Stimulated activated CD8-positive, alpha-beta memory T cell treated with anti-CD3 and anti-CD28 coated beads, Interleukin-15, amount 100 ng/mL, for 48 hours (primary cell): Measurements from ENCODE around the gene TRAF7.

Source experiments
- DNase-seq, 2 donors: peaks; one replicate each; pipeline ENCODE4 v3.0.0-alpha.2; 2020; ENCODE audit warnings: low read depth in 2 of 2

TRAF7 gene

DNA sequence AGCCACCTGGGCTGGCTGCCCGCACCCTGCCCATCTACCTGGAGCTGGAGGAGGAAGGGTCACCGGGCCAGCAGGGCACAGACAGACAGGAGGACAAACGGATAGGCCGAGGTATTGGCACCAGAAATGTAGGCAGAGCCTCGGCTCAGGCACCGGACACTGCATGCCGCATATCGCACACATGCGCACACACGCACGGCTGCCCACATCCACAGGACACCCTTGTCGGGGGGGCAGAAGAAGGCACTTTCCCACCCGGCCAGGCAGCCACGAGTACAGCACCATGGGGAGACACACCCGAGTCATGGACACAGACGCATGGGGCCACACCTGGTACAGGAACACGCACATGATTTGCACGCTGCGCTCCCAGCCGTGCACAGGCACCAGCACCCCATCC is 26.4 kb downstream of the TRAF7 start:
- no peak for DNase-seq

DNA sequence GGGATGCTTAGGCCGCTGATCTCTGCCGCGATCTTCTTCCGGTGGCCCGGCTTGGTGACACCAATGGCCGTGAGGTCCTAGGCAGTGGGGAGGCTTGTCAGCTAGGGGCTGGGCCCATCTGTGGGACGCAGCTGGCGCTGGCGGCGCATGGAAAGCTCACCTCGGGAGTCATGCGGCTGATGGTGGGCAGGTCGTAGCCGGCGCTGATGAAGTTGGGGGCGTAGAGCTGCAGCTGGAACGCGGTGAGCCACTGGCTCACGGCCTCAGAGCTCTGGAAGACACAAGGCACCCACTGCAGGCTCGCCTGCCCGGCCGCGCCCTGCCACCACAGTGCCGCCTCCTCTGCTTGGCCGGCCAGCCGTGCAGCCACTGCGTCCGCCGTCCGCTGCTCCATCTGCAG is 28.1 kb downstream of the TRAF7 start:
- DNase-seq: no peak

DNA sequence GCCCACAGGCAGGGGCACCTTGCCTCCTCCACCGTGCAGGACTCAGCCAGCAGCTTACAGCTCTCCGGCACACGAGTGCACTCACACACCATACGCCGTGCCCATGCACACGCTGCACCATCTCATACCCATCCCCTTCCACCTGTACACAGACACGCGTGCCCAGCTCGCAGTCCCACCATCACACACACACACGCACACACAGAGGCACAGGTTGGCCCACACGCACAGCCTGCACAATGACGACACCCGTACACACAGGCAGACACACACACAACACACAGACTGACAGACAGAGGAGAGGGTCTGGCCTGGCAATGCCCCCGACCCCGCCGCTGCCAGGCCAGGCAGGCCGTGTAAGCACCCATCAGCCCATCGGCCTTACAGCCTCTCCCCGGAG is 28.8 kb downstream of the TRAF7 start:
- no peak for DNase-seq

DNA sequence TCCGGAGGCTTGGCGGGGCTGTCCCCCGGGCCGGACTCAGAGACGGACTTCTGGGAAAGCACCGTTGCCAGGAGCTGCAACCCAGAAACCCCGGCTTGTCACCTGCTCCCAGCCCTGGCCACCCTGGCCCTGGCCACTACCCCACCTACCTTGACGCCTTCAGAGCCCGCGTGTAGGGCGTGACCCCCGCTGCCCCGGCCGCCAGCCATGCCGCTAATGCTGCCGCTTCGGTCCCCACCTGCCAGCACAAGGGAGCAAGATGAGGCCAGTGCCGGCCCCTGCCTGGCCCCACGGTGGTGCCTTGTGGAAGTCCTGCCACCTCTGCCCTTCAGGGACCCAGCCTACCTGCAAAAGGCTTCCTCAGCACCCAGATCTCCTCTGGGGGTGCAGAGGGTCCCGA is 29.4 kb downstream of the TRAF7 start:
- DNase-seq: no peak

DNA sequence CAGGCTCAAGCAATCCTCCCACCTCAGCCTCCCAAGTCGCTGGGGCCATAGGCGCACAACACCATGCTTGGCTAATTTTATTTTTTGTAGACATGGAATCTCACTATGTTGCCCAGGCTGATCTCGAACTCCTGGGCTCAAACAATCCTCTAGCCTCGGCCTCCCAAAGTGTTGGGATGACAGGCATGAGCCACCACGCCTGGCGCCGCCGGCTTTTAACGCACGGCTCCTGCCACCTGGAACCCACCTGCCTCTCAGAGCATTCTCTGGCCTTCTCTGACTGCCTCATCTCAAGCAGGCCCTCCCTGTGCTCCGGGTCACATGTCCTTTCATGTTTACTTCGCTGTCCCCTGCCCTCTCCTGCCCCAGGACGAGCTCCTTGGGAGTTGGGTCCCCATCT is 30.5 kb downstream of the TRAF7 start:
- DNase-seq: no peak

DNA sequence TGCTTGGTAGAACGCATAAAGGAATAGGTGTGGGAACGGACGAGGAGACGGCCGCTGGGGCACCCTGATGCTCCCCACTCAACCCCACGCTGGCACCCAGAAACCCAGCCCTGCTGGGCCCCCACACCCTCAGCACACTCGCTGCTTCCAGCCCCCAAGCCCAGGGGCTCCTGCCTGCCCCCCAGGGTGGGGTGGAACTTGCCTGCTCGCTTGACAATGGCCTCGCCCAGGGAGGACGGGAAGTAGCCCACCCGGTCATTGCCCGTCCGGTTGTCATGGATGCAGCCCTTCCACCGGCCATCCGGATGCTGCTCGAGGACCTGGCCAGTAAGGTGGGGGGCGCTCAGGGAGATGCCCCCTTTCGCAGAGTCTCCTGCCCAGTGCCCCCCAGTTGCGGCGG is 30.9 kb downstream of the TRAF7 start:
- no peak for DNase-seq

DNA sequence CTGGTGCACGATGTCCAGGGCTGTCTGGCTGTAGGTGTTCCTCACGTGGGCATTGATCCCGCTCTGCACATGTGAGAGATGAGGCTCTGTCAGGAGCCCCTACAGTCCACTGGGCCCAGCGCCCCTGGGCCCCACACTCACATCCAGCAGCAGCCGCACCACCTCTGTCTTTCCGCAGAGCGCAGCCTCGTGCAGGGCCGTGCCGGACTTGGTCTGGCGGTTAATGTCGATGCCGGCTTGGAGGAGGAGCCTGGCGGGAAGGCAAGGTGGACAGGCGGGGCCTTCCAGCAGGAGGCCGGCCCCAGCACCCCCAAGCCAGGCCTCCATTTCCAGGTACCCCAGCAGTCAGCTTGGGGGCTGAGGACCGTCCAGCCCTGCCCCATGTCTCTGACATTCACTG is 31.6 kb downstream of the TRAF7 start:
- no peak for DNase-seq

DNA sequence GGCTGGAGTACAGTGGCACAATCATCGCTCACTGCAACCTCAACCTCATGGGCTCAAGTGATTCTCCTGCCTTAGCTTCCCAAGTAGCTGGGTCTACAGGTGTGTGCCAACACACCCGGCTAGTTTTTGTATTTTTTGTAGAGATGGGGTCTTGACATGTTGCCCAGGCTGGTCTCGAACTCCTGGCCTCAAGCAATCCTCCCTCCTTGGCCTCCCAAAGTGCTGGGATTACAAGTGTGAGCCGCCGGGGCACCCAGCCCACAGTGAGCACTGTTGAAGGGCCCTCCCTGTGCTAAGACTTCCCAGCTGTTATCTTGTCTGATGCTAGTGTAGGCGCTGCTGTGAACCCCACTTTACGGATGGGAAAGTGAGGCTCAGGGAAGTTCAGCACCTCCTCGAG is 32.8 kb downstream of the TRAF7 start:
- DNase-seq: no peak

DNA sequence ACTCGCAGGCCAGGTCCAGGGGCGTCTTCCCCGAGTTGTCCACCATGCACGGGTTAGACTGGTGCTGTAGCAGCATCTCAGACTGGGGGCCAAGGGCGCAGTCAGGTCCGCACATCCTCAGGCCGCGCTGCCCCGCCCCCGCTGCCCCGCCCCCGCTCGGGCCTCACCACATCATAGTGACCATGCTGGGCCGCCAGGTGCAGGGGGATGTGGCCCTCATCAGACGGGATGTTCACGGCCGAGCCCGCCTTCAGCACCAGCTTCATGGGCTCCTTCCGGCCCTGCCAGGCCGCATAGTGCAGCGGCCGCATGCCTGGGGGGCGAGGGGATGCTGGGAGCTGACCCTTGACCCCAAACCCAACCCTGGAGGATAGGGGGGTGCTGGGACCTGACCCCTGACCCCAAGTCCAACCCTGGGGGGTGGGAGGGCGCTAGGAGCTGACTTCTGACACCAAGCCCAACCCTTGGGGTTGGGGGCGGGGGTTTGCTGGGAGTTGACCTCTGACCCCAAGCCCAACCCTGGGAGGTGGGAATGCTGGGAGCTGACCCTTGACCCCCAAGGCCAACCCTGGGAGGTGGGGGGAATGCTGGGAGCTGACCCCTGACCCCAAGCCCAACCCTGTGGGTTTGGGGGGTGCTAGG is 33.8 kb downstream of the TRAF7 start:
- DNase-seq: no peak

DNA sequence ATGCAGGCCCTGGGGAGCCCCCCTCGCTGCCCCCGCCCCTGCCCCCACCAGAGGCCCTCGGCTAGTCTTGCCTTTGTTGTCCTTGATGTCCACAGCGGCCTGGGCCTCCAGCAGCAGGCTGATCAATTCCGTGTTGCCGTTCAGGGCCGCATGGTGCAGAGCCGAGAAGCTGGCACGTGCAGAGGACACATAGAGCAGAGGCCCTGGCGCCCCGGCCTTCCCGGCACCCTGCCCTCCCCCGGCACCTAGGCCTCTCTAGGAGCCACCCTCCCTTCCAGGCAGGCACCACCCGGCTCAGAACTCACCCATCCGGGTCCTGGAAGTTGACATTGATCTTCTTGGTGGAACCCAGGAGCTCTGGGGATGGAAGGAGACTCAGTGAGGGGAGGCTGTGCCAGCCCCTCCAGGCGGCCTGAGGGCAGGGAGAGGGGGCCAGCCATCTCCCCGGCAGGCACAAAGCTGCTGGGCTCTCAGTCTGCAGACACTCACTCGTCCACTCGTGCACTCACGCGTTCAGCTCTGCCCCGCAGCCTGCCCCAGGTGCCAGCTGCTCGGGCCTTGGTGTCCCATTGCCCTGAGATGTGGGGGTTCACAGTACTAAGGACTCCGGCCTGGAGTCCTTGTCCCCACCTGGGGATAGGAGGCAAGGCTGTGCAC is 34.5 kb downstream of the TRAF7 start:
- DNase-seq: no peak

DNA sequence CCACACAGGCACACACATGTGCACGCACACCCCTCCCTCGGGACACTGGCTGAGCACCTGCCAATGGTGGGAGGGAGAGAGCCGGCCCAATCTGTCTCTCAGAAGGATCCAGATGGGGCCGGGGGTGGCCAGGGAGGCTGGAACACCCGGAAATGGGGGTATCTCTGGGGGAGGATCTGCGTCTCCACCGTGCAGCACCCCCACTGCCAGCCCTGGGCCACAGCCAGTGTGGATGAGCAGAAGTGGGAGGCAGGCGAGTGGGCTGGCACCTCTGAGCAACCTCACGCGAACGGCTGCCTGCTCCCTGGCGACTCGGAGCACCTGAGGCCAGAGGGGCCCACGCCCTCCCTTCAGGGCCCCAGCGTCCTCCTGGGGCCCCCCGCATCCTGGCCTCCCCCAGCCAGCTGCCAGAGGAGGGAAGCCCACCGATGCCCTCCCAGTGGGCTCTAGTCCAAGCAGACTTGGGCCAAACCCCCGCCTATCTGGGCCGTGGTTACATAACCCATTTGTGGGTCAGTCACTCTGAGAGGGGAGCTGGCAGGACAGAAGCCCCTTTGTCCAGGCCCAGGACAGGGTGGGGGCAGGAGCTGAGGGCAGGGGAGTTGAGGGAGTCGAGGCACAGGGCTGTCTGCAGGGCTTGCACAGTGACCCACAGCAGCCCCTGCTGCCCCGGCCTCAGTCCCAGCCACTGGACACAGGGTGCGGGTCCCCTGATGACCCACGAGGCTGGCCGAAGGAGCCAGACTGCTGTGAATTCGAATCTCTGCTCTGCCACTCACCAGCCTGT is 35.3 kb downstream of the TRAF7 start:
- DNase-seq: no peak

DNA sequence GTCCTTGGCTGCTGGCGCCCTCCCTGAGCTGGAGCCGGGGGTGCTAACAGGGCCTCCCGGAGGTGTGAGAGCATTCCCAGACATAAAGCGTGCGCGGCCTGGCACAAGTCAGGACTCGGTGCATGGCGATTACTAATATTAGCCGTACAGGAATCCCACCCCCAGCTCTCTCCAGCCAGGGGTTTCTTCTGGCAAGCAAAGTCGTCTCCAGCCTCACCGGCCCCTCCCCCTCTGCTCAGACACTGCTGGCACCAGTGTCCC is 35.8 kb downstream of the TRAF7 start:
- DNase-seq: no peak

DNA sequence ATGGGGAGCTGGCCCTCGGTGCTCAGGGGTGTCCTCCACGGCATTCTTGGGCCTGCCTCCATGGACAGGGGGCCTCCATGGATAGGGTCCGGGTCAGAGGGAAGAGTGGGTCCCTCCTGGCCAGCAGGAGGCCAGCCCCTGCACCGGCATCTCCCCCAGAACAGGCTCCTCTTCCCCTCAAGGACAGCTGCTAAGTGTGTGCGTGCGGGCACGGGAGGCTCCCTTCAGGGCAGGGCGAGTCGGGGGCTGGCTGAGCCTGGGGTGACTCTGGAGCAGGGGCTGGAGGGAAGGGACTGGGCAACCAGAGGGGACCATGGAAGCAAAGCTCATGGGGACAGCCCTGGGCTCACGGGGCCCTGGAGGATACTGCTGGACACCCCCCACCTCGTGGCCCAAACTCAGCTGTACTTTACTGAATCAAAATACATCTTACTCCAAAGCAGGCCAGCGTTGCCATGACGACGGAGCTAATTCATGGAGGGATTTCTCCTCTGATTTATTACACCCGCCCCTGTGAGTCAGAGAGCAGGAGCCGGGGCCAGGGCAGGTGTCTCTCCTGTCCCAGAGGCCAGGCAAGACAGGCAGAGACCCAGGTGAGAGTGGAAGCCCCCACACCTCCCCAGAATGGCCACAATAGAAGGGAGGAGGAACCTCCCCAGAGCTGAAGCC is 38.7 kb downstream of the TRAF7 start:
- DNase-seq: no peak

DNA sequence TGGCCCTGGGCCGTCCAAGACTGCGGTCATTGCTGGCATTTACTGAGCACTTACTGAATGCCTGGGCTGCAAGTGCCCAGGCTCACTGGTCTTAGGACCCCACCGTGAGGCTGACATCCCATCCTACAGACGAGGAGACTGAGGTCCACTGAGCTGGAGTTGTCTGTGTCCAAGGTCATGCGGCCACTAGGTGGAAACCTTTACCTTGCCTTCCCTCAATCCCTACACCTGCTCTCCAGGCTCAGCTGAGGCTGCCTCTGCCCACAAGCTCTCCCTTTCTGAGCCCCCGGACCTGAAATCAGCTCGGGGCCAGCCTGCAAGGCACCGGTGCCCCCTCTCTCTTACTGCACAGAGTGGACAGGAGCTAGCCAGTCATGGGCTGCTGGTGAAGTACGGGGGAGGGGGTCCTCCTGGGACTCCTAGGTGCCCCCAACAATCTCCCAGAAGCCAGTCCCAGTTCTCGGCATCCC is 39.3 kb downstream of the TRAF7 start:
- no peak for DNase-seq

DNA sequence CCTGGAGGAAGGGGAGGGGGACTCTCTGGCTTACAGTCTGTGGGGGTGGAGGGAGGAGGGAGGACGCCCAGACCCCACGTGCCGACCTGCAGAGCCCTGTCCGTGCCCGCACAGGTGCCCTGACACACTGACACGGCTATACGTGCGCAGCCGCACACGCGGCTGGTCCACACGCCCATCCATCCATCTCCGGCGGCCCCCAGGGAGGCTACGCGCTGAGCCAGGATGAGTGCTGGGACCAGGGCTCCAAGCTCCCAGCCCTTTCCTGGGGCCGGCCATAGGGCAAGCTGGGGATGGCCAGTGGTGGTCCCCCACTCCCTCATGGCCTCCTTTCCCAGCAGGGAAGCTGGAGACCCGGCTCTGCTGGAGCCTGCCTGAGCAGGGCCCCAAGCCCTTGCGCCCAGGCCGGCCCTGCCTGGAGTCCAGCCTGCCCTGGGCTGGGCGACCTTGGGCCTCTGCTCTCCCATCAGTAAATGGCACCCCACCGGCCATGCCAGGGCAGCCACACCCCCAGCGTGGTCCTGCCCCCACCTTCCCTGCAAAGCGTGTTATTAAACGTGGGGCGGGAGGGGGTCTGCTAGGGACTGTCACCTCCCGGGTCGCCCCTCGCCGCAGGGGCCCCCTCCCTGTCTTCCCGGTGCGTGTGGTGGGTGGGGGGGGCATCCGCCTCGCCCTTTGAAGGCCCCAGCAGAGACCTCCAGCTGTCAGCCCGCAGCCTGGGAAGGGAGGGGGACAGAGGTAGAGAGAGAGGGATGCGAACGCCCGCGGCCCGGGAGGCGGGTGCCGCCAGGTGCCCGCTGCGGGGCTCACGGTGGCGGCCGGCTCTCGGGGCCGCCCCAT is 40.0 kb downstream of the TRAF7 start:
- DNase-seq: no peak

DNA sequence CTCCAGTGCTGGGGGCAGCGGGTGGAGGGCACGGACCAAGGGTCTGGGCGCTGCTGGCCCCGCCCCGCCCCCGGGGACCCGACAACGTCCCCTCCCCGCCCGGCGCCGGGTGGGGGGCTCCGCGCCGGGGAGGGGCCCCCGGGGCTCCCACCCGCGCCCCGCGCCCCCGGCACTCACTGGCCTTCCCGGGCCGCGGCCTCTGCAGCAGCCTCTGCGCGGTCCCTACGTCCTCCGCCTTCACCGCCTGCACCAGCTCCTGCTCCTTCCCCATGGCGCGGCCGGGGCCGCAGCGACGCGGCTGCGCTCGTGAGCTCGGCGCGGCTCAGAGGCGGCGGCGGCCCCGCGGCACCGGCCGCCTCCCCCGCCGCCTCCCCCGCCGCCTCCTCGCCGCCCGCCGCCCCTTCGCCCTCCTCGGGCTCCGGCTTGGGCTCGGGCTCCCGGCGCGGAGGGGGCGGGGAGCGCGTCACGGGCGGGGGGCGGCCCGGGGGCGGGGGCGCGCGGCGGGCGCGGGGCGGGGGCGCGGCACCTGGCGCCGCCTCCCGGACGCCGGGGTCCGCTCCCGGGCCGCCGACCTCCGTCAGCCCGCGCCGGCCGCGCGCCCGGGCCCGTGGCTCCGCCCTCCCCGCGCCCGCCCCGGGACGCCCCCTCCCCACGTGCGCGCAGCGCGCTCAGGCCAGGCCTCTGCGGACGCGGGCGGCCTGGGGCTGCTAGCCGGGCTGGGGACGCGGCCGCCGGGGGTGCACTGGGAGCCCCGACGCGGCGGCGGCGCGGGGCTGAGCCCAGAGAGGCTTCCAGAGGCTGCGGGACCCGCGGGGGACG is 40.8 kb downstream of the TRAF7 start, which contains the start of gene CASKIN1:
CASKIN1 (minus strand) TSS at position 444 of the 819 bp plus-strand sequence; CDS start at position 271, 173 bp downstream.
- no peak for DNase-seq

DNA sequence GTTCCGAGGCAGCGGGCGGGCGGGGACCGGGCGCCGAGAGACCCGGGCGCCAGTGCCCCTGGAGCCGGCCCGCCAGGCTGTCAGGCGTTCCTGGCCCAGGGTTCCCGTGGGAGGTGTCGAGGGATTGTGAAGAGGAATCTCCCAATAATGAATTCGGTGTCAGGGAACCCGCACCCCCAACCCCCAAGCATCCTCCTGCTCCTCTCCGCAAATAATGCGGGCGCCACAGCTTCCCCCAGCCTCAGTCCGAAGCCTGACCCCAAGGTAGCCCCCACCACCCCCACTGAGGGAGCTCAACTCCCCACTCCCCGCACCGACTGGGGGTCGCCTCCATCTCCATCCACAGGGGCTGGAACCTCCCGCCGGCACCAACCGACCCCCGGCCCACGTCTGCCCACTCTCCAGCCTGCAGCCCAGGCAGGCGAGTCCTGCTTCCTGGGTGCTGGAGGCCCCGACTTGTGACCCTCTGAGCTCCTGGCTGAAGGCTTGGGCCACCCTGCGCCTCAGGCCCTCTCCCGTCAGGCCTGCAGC is 41.5 kb downstream of the TRAF7 start:
- no peak for DNase-seq

DNA sequence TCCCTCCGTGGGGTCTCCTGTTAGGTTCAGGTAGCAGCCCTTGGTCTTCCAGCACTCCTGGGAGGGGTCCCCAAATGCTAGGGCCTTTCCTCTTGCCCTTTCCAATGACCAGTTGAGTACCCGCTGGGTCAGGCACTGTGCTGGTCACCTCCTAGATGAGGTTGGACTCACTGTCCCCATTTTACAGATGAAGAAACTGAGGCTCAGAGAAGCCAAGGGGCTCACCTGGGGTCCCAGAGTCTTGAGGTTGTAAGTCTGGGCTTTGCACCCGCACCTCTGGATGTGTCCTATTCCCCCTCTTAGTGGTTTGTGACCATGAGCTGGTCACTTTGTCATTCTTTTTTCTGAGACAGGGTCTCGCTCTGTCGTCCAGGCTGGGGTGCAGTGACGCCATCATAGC is 42.2 kb downstream of the TRAF7 start:
- DNase-seq: no peak

DNA sequence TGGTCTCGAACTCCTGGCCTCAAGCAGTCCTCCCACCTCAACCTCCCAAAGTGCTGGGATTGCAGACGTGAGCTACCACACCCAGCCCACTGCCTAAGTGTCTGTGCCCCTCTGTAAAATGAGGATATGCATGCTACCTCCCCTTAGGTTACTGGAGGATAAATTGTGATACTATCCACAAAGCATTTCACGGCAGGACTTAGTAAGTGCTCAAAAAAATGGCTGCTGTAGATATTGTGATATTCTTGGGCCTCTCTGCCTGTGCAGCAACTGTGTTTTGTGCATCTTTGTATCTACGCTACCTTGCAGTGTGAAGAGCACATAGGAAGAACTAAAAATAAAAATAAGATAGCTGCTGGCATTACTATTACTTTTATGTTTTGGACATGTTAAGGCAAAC is 42.7 kb downstream of the TRAF7 start:
- DNase-seq: no peak

DNA sequence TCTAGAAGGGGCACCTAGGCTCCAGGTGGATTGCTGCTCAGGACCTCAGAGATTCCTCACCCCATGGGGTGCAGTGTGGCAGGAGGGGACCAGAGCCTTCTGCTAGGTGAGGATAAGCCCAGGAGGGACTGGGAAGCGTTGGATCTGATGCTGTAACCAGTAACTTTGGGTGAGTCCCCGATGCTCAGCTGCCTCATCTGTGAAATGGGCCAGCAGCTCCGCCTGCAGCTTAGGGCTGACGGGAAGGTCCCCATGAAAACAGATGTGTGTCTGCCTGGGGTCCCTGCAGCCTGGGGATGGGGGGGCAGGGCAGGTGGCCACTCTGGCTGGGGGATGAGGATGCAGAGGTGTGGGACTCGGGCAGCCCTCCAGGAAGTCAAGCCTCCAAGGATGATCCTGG is 43.5 kb downstream of the TRAF7 start:
- DNase-seq: no peak
